GM12873 (cell line): ENCODE results near the gene MED9.

Experiments
- CTCF ChIP-seq: IDR thresholded peaks from 2 replicates; pipeline ENCODE4 v1.5.1; 2012; ENCODE audit warnings: low read depth, mild to moderate bottlenecking, moderate library complexity, low read length, control low read depth; ENCODE audit not compliant: insufficient read depth; ENCODE audit errors: missing control alignments

Gene MED9

GRCh38 chr17:17456251-17456650 is 20.5 kb upstream of the MED9 start:
- TF ChIP-seq CTCF: no peak

GRCh38 chr17:17457680-17458079 is 19.1 kb upstream of the MED9 start:
- TF ChIP-seq CTCF: no peak

GRCh38 chr17:17460038-17460437 is 16.8 kb upstream of the MED9 start:
- no peak for TF ChIP-seq CTCF

- no peak for TF ChIP-seq CTCF
Observed at GRCh38 chr17:17462048-17462824, 14.6 kb upstream of the MED9 start.

- TF ChIP-seq CTCF: no peak
Observed at GRCh38 chr17:17463821-17464220, 13.0 kb upstream of the MED9 start.

- TF ChIP-seq CTCF: no peak
Observed at GRCh38 chr17:17466511-17466910, 10.3 kb upstream of the MED9 start.

- no peak for TF ChIP-seq CTCF
Observed at GRCh38 chr17:17467016-17467415, 9.8 kb upstream of the MED9 start.
